Mesothelial cell of epicardium (in vitro differentiated cells): Measurements from ENCODE around the gene ZNF334. TPM values are rescaled to one million over a fixed set of nuclear protein-coding genes. Genes with fewer than 3 reads are reported as not detected.

Source experiments
- DNase-seq, 2 experiments: peaks; one replicate each; pipeline ENCODE4 v3.0.0; 2021; ENCODE audit warnings: low spot score in 2 of 2; ENCODE audit not compliant: unreplicated experiment in 2 of 2
- H3K27ac Mint-ChIP-seq: 2 replicates; pipeline ENCODE4 v1.8.0; 2021; ENCODE audit warnings: mixed read lengths
- H3K27me3 Mint-ChIP-seq: 2 replicates; pipeline ENCODE4 v1.8.0; 2021; ENCODE audit warnings: low read depth, mixed read lengths
- H3K36me3 Mint-ChIP-seq: 2 replicates; pipeline ENCODE4 v1.8.0; 2021; ENCODE audit warnings: mixed read lengths
- H3K4me1 Mint-ChIP-seq: 2 replicates; pipeline ENCODE4 v1.8.0; 2021; ENCODE audit warnings: mixed read lengths
- H3K4me3 Mint-ChIP-seq: 2 replicates; pipeline ENCODE4 v1.8.0; 2021; ENCODE audit warnings: mild to moderate bottlenecking, moderate library complexity, mixed read lengths
- H3K9me3 Mint-ChIP-seq: 2 replicates; pipeline ENCODE4 v1.8.0; 2021; ENCODE audit warnings: mixed read lengths
- CTCF ChIP-seq: fragments of 200-600 bp; sonication (generic); IDR thresholded peaks from one replicate; pipeline ENCODE4 v1.5.0; 2021; ENCODE audit warnings: antibody characterized with exemption; ENCODE audit not compliant: unreplicated experiment
- total RNA-seq: library from RNA; stranded (reverse); gene quantifications from 3 replicates; pipeline ENCODE4 v1.2.1, GENCODE V29; 2021

Gene ZNF334
- total RNA-seq, 1 donor from 2014 or later = 34.5 TPM

- H3K36me3 Mint-ChIP-seq = no peaks in the 10 kb centered on the region
- H3K9me3 Mint-ChIP-seq = no peaks in the 10 kb centered on the region
These were observed 48.9 kb downstream of the ZNF334 start for GRCh38 chr20:46464451-46464850.

GRCh38 chr20:46463852-46464251 lies 49.5 kb downstream of the ZNF334 start:
- Mint-ChIP-seq H3K36me3 (no peaks in the 10 kb centered on the region), H3K27ac (no peak overlapping the region), H3K27me3 (no peaks in the 10 kb centered on the region), H3K4me3 (no peak overlapping the region), H3K9me3 (no peaks in the 10 kb centered on the region), H3K4me1 (peaks cover 5% of the 10 kb centered on the region)
- no peak for TF ChIP-seq CTCF
- no peak for DNase-seq

More at GRCh38 chr20:46464451-46464850, 48.9 kb downstream of the ZNF334 start:
- no peak overlapping the region for H3K27ac Mint-ChIP-seq
- H3K4me3 Mint-ChIP-seq = no peak overlapping the region
- H3K27me3 Mint-ChIP-seq = no peaks in the 10 kb centered on the region
- DNase-seq = no peak
- peaks cover 2% of the 10 kb centered on the region for H3K4me1 Mint-ChIP-seq
- TF ChIP-seq CTCF = no peak

GRCh38 chr20:46461808-46462207 lies 51.6 kb downstream of the ZNF334 start:
- TF ChIP-seq CTCF = no peak
- DNase-seq = no peak
- peaks cover 9% of the 10 kb centered on the region for H3K36me3 Mint-ChIP-seq
- H3K27me3 Mint-ChIP-seq = no peaks in the 10 kb centered on the region
- no peak overlapping the region for H3K4me3 Mint-ChIP-seq
- no peak overlapping the region for H3K27ac Mint-ChIP-seq
- H3K4me1 Mint-ChIP-seq = peaks cover 5% of the 10 kb centered on the region
- peaks cover 6% of the 10 kb centered on the region for H3K9me3 Mint-ChIP-seq

- DNase-seq = peak; percentile 78 to 88
- no peak for TF ChIP-seq CTCF
- peaks cover 29% of the 10 kb centered on the region for H3K9me3 Mint-ChIP-seq
- H3K4me1 Mint-ChIP-seq = peaks cover 5% of the 10 kb centered on the region
- peaks cover 24% of the 10 kb centered on the region for H3K36me3 Mint-ChIP-seq
- H3K4me3 Mint-ChIP-seq = peak overlapping the region; percentile 78
- no peaks in the 10 kb centered on the region for H3K27me3 Mint-ChIP-seq
- H3K27ac Mint-ChIP-seq = peak overlapping the region; percentile 67
These were observed 54.3 kb downstream of the ZNF334 start for GRCh38 chr20:46458866-46459750.

- Mint-ChIP-seq H3K4me3 (no peak overlapping the region), H3K27ac (no peak overlapping the region), H3K27me3 (no peaks in the 10 kb centered on the region)
These were observed 56.9 kb downstream of the ZNF334 start for GRCh38 chr20:46456255-46457028.

More at GRCh38 chr20:46456255-46457028, 56.9 kb downstream of the ZNF334 start:
- H3K36me3 Mint-ChIP-seq = peaks cover 26% of the 10 kb centered on the region
- H3K4me1 Mint-ChIP-seq = peaks cover 5% of the 10 kb centered on the region
- no peak for DNase-seq
- H3K9me3 Mint-ChIP-seq = peaks cover 38% of the 10 kb centered on the region
- no peak for TF ChIP-seq CTCF
